ENCODE measurements around the gene ZNF777. TPM values are rescaled to one million over a fixed set of nuclear protein-coding genes. Genes with fewer than 3 reads are reported as not detected.

Gene ZNF777
- total RNA-seq, 1 donor from 2014 or later = 17.2 TPM

DNA sequence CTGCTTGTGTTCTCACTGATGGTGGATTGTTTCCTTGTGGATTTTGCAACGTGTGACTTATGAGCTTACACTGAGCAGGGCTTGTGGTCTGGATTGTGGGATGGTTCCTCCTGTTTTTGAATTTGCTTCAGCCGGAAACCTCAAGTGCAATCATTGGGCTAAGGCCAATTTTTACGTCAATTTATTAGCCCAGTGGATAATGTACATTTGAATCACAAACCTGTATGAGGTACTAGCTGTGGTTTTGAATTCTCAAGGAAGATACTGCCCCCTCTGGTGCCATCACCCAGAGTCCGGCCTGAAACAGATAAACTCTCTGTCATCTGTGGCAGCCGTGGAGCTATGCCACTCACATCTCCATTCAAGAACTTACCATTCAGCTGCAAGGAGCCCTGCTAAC is 7.3 kb upstream of the ZNF777 start:
- Mint-ChIP-seq H3K36me3 (ENCODE audit: low read depth, unreplicated experiment) (peaks cover 25% of the 10 kb centered on the region), H3K27me3 (ENCODE audit: low read depth, unreplicated experiment) (peaks cover 5% of the 10 kb centered on the region), H3K27ac (ENCODE audit: unreplicated experiment) (no peak overlapping the region), H3K9me3 (ENCODE audit: unreplicated experiment) (peaks cover 8% of the 10 kb centered on the region), H3K4me3 (ENCODE audit: unreplicated experiment) (no peak overlapping the region), H3K4me1 (ENCODE audit: low read depth, unreplicated experiment) (no peaks in the 10 kb centered on the region)
- DNase-seq (ENCODE audit: low read depth) (peak; percentile 24), FAIRE-seq (no peak)
- Histone ChIP-seq H3K27me3 (ENCODE audit: insufficient read depth, low read length) (no peaks in the 10 kb centered on the region), H3K4me2 (ENCODE audit: low read length) (no peak overlapping the region), H3K4me3 (ENCODE audit: insufficient read depth, low read depth, low read length) (no peak overlapping the region), H3K27ac (ENCODE audit: low read depth, low read length) (no peak overlapping the region), H3K4me1 (ENCODE audit: insufficient read depth, low read length) (no peaks in the 10 kb centered on the region), H3K79me2 (ENCODE audit: insufficient read depth, low read length) (no peaks in the 10 kb centered on the region), H3K36me3 (ENCODE audit: insufficient read depth, low read length) (peaks cover 3% of the 10 kb centered on the region), H3K9me3 (ENCODE audit: insufficient read depth, low read depth, low read length) (peaks cover 2% of the 10 kb centered on the region), H3K9ac (ENCODE audit: low read length) (no peak overlapping the region), H2AFZ (ENCODE audit: low read depth, low read length) (no peak overlapping the region), H4K20me1 (ENCODE audit: insufficient read depth, low read length) (peaks cover 3% of the 10 kb centered on the region)
- TF ChIP-seq EZH2 (IDR thresholded peaks at IDR 0.05; ENCODE audit: insufficient read depth, low read length) = no peak
- TF ChIP-seq, protein P1, sequence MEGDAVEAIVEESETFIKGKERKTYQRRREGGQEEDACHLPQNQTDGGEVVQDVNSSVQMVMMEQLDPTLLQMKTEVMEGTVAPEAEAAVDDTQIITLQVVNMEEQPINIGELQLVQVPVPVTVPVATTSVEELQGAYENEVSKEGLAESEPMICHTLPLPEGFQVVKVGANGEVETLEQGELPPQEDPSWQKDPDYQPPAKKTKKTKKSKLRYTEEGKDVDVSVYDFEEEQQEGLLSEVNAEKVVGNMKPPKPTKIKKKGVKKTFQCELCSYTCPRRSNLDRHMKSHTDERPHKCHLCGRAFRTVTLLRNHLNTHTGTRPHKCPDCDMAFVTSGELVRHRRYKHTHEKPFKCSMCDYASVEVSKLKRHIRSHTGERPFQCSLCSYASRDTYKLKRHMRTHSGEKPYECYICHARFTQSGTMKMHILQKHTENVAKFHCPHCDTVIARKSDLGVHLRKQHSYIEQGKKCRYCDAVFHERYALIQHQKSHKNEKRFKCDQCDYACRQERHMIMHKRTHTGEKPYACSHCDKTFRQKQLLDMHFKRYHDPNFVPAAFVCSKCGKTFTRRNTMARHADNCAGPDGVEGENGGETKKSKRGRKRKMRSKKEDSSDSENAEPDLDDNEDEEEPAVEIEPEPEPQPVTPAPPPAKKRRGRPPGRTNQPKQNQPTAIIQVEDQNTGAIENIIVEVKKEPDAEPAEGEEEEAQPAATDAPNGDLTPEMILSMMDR (IDR thresholded peaks at IDR 0.05; ENCODE audit: insufficient read depth, low read depth, low read length) = no peak

DNA sequence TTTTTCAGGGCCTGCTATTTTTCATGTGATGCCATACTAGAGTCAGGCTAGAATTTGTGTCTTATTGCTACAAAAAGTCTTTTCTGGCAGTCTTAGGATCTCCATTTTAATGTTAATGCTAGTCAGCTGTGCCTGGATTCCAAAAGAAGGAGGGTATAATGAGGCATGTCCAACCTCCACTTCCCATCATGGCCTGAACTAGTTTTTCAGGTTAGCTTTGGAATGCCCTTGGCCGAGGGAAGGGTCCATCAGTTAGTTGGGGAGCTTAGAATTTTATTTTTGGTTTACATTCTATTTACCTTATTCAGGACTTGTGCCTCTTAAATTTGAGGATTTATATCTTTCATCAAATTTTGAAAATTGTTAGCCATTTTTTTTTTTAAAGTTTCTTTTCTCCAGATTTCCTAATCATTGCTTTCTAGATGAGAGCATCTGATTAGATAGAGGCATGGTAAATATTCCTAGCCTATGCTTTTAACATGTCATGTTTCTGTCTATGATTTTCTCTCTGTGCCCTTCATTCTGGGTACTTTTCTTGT is 6.5 kb upstream of the ZNF777 start:
- Histone ChIP-seq H2AFZ (ENCODE audit: low read depth, low read length) (no peak overlapping the region), H3K36me3 (ENCODE audit: insufficient read depth, low read length) (peaks cover 3% of the 10 kb centered on the region), H3K27ac (ENCODE audit: low read depth, low read length) (no peak overlapping the region), H3K79me2 (ENCODE audit: insufficient read depth, low read length) (no peaks in the 10 kb centered on the region), H3K4me3 (ENCODE audit: insufficient read depth, low read depth, low read length) (no peak overlapping the region), H4K20me1 (ENCODE audit: insufficient read depth, low read length) (peaks cover 2% of the 10 kb centered on the region), H3K9ac (ENCODE audit: low read length) (no peak overlapping the region), H3K4me2 (ENCODE audit: low read length) (no peak overlapping the region), H3K27me3 (ENCODE audit: insufficient read depth, low read length) (no peaks in the 10 kb centered on the region), H3K4me1 (ENCODE audit: insufficient read depth, low read length) (no peaks in the 10 kb centered on the region), H3K9me3 (ENCODE audit: insufficient read depth, low read depth, low read length) (peaks cover 2% of the 10 kb centered on the region)
- H3K4me1 Mint-ChIP-seq (ENCODE audit: low read depth, unreplicated experiment) = no peaks in the 10 kb centered on the region
- DNase-seq (ENCODE audit: low read depth) = no peak
- H3K36me3 Mint-ChIP-seq (ENCODE audit: low read depth, unreplicated experiment) = peaks cover 21% of the 10 kb centered on the region
- H3K4me3 Mint-ChIP-seq (ENCODE audit: unreplicated experiment) = no peak overlapping the region
- peaks cover 8% of the 10 kb centered on the region for H3K9me3 Mint-ChIP-seq (ENCODE audit: unreplicated experiment)
- peaks cover 5% of the 10 kb centered on the region for H3K27me3 Mint-ChIP-seq (ENCODE audit: low read depth, unreplicated experiment)
- no peak for FAIRE-seq
- H3K27ac Mint-ChIP-seq (ENCODE audit: unreplicated experiment) = no peak overlapping the region
- no peak for TF ChIP-seq EZH2 (IDR thresholded peaks at IDR 0.05; ENCODE audit: insufficient read depth, low read length)
- TF ChIP-seq, protein P1 (IDR thresholded peaks at IDR 0.05; ENCODE audit: insufficient read depth, low read depth, low read length) = no peak

DNA sequence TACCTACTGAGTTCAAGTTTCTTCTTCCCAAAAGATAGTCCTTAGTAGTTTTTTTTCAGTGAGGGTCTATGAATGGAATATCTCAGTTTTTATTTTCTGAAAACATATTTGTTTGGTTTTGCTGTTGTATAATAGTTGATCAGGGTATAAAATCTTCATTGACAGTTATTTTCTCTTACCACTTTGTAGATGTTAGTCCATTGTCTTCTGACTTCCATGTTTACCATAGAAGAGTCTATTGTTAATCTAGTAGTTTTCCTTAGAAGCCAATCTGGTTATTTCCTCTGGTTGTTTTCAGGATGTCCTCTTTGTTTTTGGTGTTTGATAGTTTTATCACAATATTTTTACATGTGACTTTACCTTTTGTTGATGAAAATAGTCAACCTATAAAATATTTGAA is 5.5 kb upstream of the ZNF777 start:
- TF ChIP-seq, protein P1 (IDR thresholded peaks at IDR 0.05; ENCODE audit: insufficient read depth, low read depth, low read length) = no peak
- TF ChIP-seq EZH2 (IDR thresholded peaks at IDR 0.05; ENCODE audit: insufficient read depth, low read length) = no peak
- Mint-ChIP-seq H3K27ac (ENCODE audit: unreplicated experiment) (no peak overlapping the region), H3K4me1 (ENCODE audit: low read depth, unreplicated experiment) (no peaks in the 10 kb centered on the region), H3K36me3 (ENCODE audit: low read depth, unreplicated experiment) (peaks cover 14% of the 10 kb centered on the region), H3K4me3 (ENCODE audit: unreplicated experiment) (no peak overlapping the region), H3K9me3 (ENCODE audit: unreplicated experiment) (peaks cover 8% of the 10 kb centered on the region), H3K27me3 (ENCODE audit: low read depth, unreplicated experiment) (peaks cover 5% of the 10 kb centered on the region)
- H3K4me3 ChIP-seq (ENCODE audit: insufficient read depth, low read depth, low read length) = no peak overlapping the region
- no peaks in the 10 kb centered on the region for H3K36me3 ChIP-seq (ENCODE audit: insufficient read depth, low read length)
- no peak for FAIRE-seq
- no peak overlapping the region for H3K4me2 ChIP-seq (ENCODE audit: low read length)
- peaks cover under 1% of the 10 kb centered on the region for H3K9me3 ChIP-seq (ENCODE audit: insufficient read depth, low read depth, low read length)
- no peak overlapping the region for H3K9ac ChIP-seq (ENCODE audit: low read length)
- DNase-seq (ENCODE audit: low read depth) = no peak
- no peak overlapping the region for H2AFZ ChIP-seq (ENCODE audit: low read depth, low read length)
- H4K20me1 ChIP-seq (ENCODE audit: insufficient read depth, low read length) = no peaks in the 10 kb centered on the region
- no peaks in the 10 kb centered on the region for H3K27me3 ChIP-seq (ENCODE audit: insufficient read depth, low read length)
- no peaks in the 10 kb centered on the region for H3K4me1 ChIP-seq (ENCODE audit: insufficient read depth, low read length)
- no peak overlapping the region for H3K27ac ChIP-seq (ENCODE audit: low read depth, low read length)
- no peaks in the 10 kb centered on the region for H3K79me2 ChIP-seq (ENCODE audit: insufficient read depth, low read length)
